H9 (cell line): Measurements from ENCODE around the gene NBDY. TPM values are rescaled to one million over a fixed set of nuclear protein-coding genes. Genes with fewer than 3 reads are reported as not detected.
"Not testable (repeated sequence)": the region's sequence is repeated elsewhere in the genome, so short reads cannot be mapped to it uniquely, and the experiment has no call there.

Source experiments
- DNase-seq: peaks from one replicate; pipeline ENCODE4 v3.0.0-alpha.2; 2017
- H2AFZ ChIP-seq: one replicate; pipeline ENCODE4 v1.6.1; 2013; ENCODE audit warnings: mild to moderate bottlenecking, low read length, control low read depth, moderate library complexity
- H2AK5ac ChIP-seq: 2 replicates; pipeline ENCODE4 v1.6.1; 2013; ENCODE audit warnings: low read length, control low read depth, mixed read lengths; ENCODE audit not compliant: insufficient read length
- H2BK120ac ChIP-seq: one replicate; pipeline ENCODE4 v1.6.1; 2013; ENCODE audit warnings: low read depth, mild to moderate bottlenecking, low read length, control low read depth, inconsistent platforms; ENCODE audit not compliant: poor library complexity, severe bottlenecking
- H2BK12ac ChIP-seq: 2 replicates; pipeline ENCODE4 v1.6.1; 2013; ENCODE audit warnings: low read length, control low read depth, mixed read lengths, low read depth; ENCODE audit not compliant: insufficient read length
- H2BK15ac ChIP-seq: 2 replicates; pipeline ENCODE4 v1.6.1; 2013; ENCODE audit warnings: low read depth, low read length, control low read depth
- H2BK20ac ChIP-seq: one replicate; pipeline ENCODE4 v1.6.1; 2013; ENCODE audit warnings: low read depth, mild to moderate bottlenecking, low read length, control low read depth, inconsistent platforms; ENCODE audit not compliant: poor library complexity, severe bottlenecking
- H2BK5ac ChIP-seq: 2 replicates; pipeline ENCODE4 v1.6.1; 2013; ENCODE audit warnings: low read length, control low read depth, mixed read lengths; ENCODE audit not compliant: insufficient read length
- H3K14ac ChIP-seq: 2 replicates; pipeline ENCODE4 v1.6.1; 2013; ENCODE audit warnings: low read length, control low read depth; ENCODE audit not compliant: insufficient read depth
- H3K18ac ChIP-seq: 2 replicates; pipeline ENCODE4 v1.6.1; 2013; ENCODE audit warnings: low read depth, mild to moderate bottlenecking, mixed read lengths, low read length, control low read depth; ENCODE audit not compliant: insufficient read length
- H3K23ac ChIP-seq: 2 replicates; pipeline ENCODE4 v1.6.1; 2013; ENCODE audit warnings: low read length, control low read depth, mixed read lengths, low read depth; ENCODE audit not compliant: insufficient read length
- H3K23me2 ChIP-seq: 2 replicates; pipeline ENCODE4 v1.6.1; 2013; ENCODE audit warnings: low read depth, mild to moderate bottlenecking, mixed read lengths, low read length, control low read depth; ENCODE audit not compliant: insufficient read length, poor library complexity, severe bottlenecking
- H3K27ac ChIP-seq: 2 replicates; pipeline ENCODE4 v1.5.1; 2013; ENCODE audit warnings: low read length, control low read depth, mixed read lengths, low read depth; ENCODE audit not compliant: insufficient read length
- H3K27me3 ChIP-seq: 2 replicates; pipeline ENCODE4 v1.6.1; 2013; ENCODE audit warnings: low read length, control low read depth, inconsistent platforms; ENCODE audit not compliant: insufficient read depth
- H3K4ac ChIP-seq: 2 replicates; pipeline ENCODE4 v1.6.1; 2013; ENCODE audit warnings: low read depth, mild to moderate bottlenecking, control low read depth, inconsistent platforms, low read length, moderate library complexity
- H3K4me1 ChIP-seq: 2 replicates; pipeline ENCODE4 v1.6.1; 2013; ENCODE audit warnings: low read length, control low read depth, inconsistent platforms; ENCODE audit not compliant: insufficient read depth
- H3K4me2 ChIP-seq: 2 replicates; pipeline ENCODE4 v1.6.1; 2013; ENCODE audit warnings: low read length, control low read depth, mixed read lengths; ENCODE audit not compliant: insufficient read length, insufficient read depth
- H3K56ac ChIP-seq: 2 replicates; pipeline ENCODE4 v1.6.1; 2013; ENCODE audit warnings: low read depth, mild to moderate bottlenecking, mixed read lengths, low read length, control low read depth; ENCODE audit not compliant: insufficient read length
- H3K79me1 ChIP-seq: 2 replicates; pipeline ENCODE4 v1.6.1; 2013; ENCODE audit warnings: low read depth, mild to moderate bottlenecking, moderate library complexity, low read length, control low read depth, inconsistent platforms; ENCODE audit not compliant: insufficient read depth, poor library complexity, severe bottlenecking
- H3K79me2 ChIP-seq: 2 replicates; pipeline ENCODE4 v1.6.1; 2013; ENCODE audit warnings: low read length, control low read depth, inconsistent platforms; ENCODE audit not compliant: insufficient read depth
- H3K9ac ChIP-seq: 2 replicates; pipeline ENCODE4 v1.6.1; 2013; ENCODE audit warnings: low read length, control low read depth, mixed read lengths; ENCODE audit not compliant: insufficient read length; ENCODE audit errors: extremely low read depth
- H3K9me3 ChIP-seq: one replicate; pipeline ENCODE4 v1.6.1; 2013; ENCODE audit warnings: low read depth, low read length, inconsistent platforms; ENCODE audit not compliant: control insufficient read depth
- H3T11ph ChIP-seq: one replicate; pipeline ENCODE4 v1.6.1; 2013; ENCODE audit warnings: mild to moderate bottlenecking, low read length, control low read depth, inconsistent platforms
- H4K20me1 ChIP-seq: one replicate; pipeline ENCODE4 v1.6.1; 2013; ENCODE audit not compliant: control insufficient read depth, insufficient read length, insufficient read depth
- H4K5ac ChIP-seq: 2 replicates; pipeline ENCODE4 v1.6.1; 2013; ENCODE audit warnings: low read depth, mild to moderate bottlenecking, mixed read lengths, low read length, control low read depth; ENCODE audit not compliant: insufficient read length
- H4K8ac ChIP-seq: replicated peaks from 2 replicates; pipeline ENCODE4 v1.6.1; 2013; ENCODE audit warnings: low read length, control low read depth, mixed read lengths, low read depth; ENCODE audit not compliant: insufficient read length
- H4K91ac ChIP-seq: 2 replicates; pipeline ENCODE4 v1.6.1; 2013; ENCODE audit warnings: low read depth, mild to moderate bottlenecking, moderate library complexity, mixed read lengths, low read length, control low read depth; ENCODE audit not compliant: insufficient read length
- H3K27ac Mint-ChIP-seq, 3 experiments: 2 replicates in 2 of 3; 3 replicates in 1 of 3; pipeline ENCODE4 v1.8.0; 2020 to 2021; ENCODE audit warnings: mixed read lengths in 3 of 3, mild to moderate bottlenecking in 1 of 3, moderate library complexity in 1 of 3
- H3K27me3 Mint-ChIP-seq: 2 replicates; pipeline ENCODE4 v1.8.0; 2021; ENCODE audit warnings: low read depth, mild to moderate bottlenecking, moderate library complexity, mixed read lengths
- H3K36me3 Mint-ChIP-seq, 3 experiments: 2 replicates in 2 of 3; 3 replicates in 1 of 3; pipeline ENCODE4 v1.8.0; 2020 to 2021; ENCODE audit warnings: low read depth in 3 of 3, mixed read lengths in 3 of 3; ENCODE audit not compliant: insufficient read depth in 1 of 3
- H3K4me1 Mint-ChIP-seq, 2 experiments: 2 replicates each; pipeline ENCODE4 v1.8.0; 2020; ENCODE audit warnings: mixed read lengths in 2 of 2
- H3K4me3 Mint-ChIP-seq, 2 experiments: 2 replicates in 1 of 2; 3 replicates in 1 of 2; pipeline ENCODE4 v1.8.0; 2020 to 2021; ENCODE audit warnings: mild to moderate bottlenecking in 2 of 2, mixed read lengths in 2 of 2, moderate library complexity in 1 of 2
- H3K9me3 Mint-ChIP-seq, 2 experiments: 2 replicates in 1 of 2; 3 replicates in 1 of 2; pipeline ENCODE4 v1.8.0; 2020; ENCODE audit warnings: mild to moderate bottlenecking in 2 of 2, mixed read lengths in 2 of 2, moderate library complexity in 1 of 2
- CTCF ChIP-seq: fragments of 200-600 bp; sonication (generic); conservative IDR thresholded peaks from 3 replicates; pipeline ENCODE4 v1.8.0; 2021; ENCODE audit warnings: antibody characterized with exemption, mild to moderate bottlenecking
- WGBS: extraction: QIAGEN DNeasy Blood & Tissue Kit; methylation state at CpG from one replicate; pipeline ENCODE4 v1.1.7; 2013; ENCODE audit warnings: missing lambda C conversion rate, low lambda C conversion rate, mixed read lengths; ENCODE audit not compliant: insufficient read length; ENCODE audit errors: extremely low coverage; 5-methylcytosine and 5-hydroxymethylcytosine counted together
- long read RNA-seq: library from polyadenylated mRNA; unstranded; transcript quantifications from one replicate; pipeline ENCODE4 v2.0.0, GENCODE V29; 2020
- total RNA-seq: library from RNA; stranded (reverse); gene quantifications from 2 replicates; pipeline ENCODE4 v1.2.1, GENCODE V29; 2021

The NBDY gene
- 62.2 and 62.5 TPM in 2 replicates for total RNA-seq
- long read RNA-seq, transcript NBDY-201 (3 exons, 1,529 nt): major isoform, 97 of 110 reads
- long read RNA-seq, partial matches to known transcripts: 0 of 110 reads
- long read RNA-seq, other reads (novel, unspliced or antisense): 10 of 110 reads

- Mint-ChIP-seq H3K4me3 (peak within 1 kb of the TSS; percentile 86 to 87), H3K9me3 (peaks cover 29 to 44% of the 10 kb centered on the region in 2 experiments), H3K36me3 (peaks cover 3 to 6% (median 4%) of the 10 kb centered on the region in 3 experiments; a peak in 6 of 7 replicates), H3K27ac (peak within 1 kb of the TSS; percentile 84 to 97 (median 94); a peak in 6 of 7 replicates), H3K4me1 (peaks cover 7% of the 10 kb centered on the region in 2 experiments; a peak in 2 of 4 replicates), H3K27me3 (no peaks in the 10 kb centered on the region)
- Histone ChIP-seq H3K27me3 (no peaks in the 10 kb centered on the region), H3K4ac (no peak within 1 kb of the TSS), H4K20me1 (no peaks in the 10 kb centered on the region), H2BK15ac (no peak within 1 kb of the TSS), H2BK120ac (no peak within 1 kb of the TSS), H3K9ac (peak within 1 kb of the TSS; percentile 82), H3K23me2 (peaks cover 2% of the 10 kb centered on the region), H3K79me1 (no peaks in the 10 kb centered on the region), H3K23ac (no peak within 1 kb of the TSS), H4K5ac (no peak within 1 kb of the TSS), H4K91ac (no peak within 1 kb of the TSS), H2AK5ac (no peak within 1 kb of the TSS), H3K18ac (peak within 1 kb of the TSS; percentile 93), H3K14ac (peak within 1 kb of the TSS; percentile 91), H2AFZ (peak within 1 kb of the TSS; percentile 25), H3K27ac (peak within 1 kb of the TSS; percentile 53), H3K4me2 (peak within 1 kb of the TSS; percentile 64), H3K56ac (no peak within 1 kb of the TSS), H2BK5ac (no peak within 1 kb of the TSS), H3K4me1 (no peaks in the 10 kb centered on the region), H3T11ph (no peak within 1 kb of the TSS), H2BK20ac (no peak within 1 kb of the TSS), H4K8ac (no peak within 1 kb of the TSS), H3K79me2 (peaks cover 3% of the 10 kb centered on the region; the same call in 1 of the 2 replicates), H3K9me3 (no peaks in the 10 kb centered on the region), H2BK12ac (no peak within 1 kb of the TSS)
- TF ChIP-seq CTCF: no peak
- DNase-seq: peak; percentile 54
- WGBS: 89% methylated on average over 1 of the region's 23 CpGs
These were observed at the start of gene NBDY for GRCh38 chrX:56729152-56729850. NBDY (plus strand) TSS chrX:56729243; CDS start chrX:56729354, 111 bp downstream.

GRCh38 chrX:56704530-56704929 lies 24.5 kb upstream of the NBDY start:
- H3K23me2 ChIP-seq, H2BK5ac ChIP-seq, H3K36me3 Mint-ChIP-seq, H2AK5ac ChIP-seq, H3K27me3 ChIP-seq, H3K56ac ChIP-seq, H3K79me1 ChIP-seq, H4K8ac ChIP-seq, H3T11ph ChIP-seq, H3K18ac ChIP-seq, DNase-seq, H3K4ac ChIP-seq, H3K14ac ChIP-seq, H3K27me3 Mint-ChIP-seq, H4K5ac ChIP-seq, H3K79me2 ChIP-seq, H3K27ac Mint-ChIP-seq, H3K27ac ChIP-seq, H3K23ac ChIP-seq, H3K4me2 ChIP-seq, H3K9ac ChIP-seq, H2BK15ac ChIP-seq, H2BK120ac ChIP-seq, H4K20me1 ChIP-seq, H2AFZ ChIP-seq, H2BK12ac ChIP-seq, H2BK20ac ChIP-seq, H3K9me3 ChIP-seq, H3K4me1 ChIP-seq, H3K4me1 Mint-ChIP-seq, H3K4me3 Mint-ChIP-seq, H4K91ac ChIP-seq: not testable (repeated sequence)
- no CpG with 5 or more reads among the region's 4 CpGs for WGBS
- peaks cover 67 to 74% of the 10 kb centered on the region in 2 experiments for H3K9me3 Mint-ChIP-seq
